ENCODE results near the gene TDP2.
"Not testable (repeated sequence)": the region's sequence is repeated elsewhere in the genome, so short reads cannot be mapped to it uniquely, and the experiment has no call there.

The TDP2 gene

DNA sequence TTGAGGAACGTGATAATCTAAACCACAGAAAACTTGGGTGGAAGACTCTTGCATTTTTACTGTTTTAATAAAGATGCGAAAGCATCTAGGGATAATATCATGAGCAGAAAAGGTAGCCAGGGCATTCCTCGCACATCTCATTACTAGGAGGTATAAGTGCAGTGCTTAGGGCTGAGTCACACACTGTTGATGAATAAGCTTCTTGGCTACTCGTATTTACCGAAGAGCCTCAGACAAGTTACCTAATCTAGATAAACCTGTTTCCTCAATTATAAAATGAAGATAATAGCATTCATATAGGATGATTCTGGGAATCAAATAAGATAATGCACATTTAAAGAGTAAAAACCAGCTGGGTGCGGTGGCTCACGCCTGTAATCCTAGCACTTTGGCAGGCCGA, 19.9 kb downstream of the TDP2 start:
- DNase-seq (ENCODE audit: low read depth) = no peak
- TF ChIP-seq, protein P1, sequence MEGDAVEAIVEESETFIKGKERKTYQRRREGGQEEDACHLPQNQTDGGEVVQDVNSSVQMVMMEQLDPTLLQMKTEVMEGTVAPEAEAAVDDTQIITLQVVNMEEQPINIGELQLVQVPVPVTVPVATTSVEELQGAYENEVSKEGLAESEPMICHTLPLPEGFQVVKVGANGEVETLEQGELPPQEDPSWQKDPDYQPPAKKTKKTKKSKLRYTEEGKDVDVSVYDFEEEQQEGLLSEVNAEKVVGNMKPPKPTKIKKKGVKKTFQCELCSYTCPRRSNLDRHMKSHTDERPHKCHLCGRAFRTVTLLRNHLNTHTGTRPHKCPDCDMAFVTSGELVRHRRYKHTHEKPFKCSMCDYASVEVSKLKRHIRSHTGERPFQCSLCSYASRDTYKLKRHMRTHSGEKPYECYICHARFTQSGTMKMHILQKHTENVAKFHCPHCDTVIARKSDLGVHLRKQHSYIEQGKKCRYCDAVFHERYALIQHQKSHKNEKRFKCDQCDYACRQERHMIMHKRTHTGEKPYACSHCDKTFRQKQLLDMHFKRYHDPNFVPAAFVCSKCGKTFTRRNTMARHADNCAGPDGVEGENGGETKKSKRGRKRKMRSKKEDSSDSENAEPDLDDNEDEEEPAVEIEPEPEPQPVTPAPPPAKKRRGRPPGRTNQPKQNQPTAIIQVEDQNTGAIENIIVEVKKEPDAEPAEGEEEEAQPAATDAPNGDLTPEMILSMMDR (IDR thresholded peaks at IDR 0.05; ENCODE audit: control insufficient read depth, insufficient read depth, low read depth, low read length, missing control alignments) = no peak
- no peak overlapping the region for H3K4me3 ChIP-seq (ENCODE audit: control insufficient read depth, low read depth, low read length)

DNA sequence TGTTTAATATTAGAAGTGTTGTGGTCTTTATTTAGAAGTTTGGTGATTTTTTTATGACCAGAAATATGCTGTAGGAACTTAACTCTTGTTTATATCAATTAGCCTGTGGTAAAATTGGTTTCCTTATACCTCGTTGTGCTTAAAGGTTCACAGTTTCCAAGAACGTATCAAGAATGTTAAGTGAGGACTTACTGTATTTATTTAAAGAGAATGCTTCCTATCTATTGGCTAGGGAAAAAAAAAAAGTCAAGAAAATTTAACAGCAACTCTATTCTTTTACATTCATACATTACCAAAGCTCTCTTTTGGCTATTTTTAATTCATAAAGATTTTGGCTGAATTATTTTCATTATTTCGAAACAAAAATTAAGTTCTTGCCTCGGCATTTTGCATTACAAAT, 22.3 kb downstream of the TDP2 start:
- H3K4me3 ChIP-seq (ENCODE audit: control insufficient read depth, low read depth, low read length) = no peak overlapping the region
- DNase-seq (ENCODE audit: low read depth) = no peak
- TF ChIP-seq, protein P1 (IDR thresholded peaks at IDR 0.05; ENCODE audit: control insufficient read depth, insufficient read depth, low read depth, low read length, missing control alignments) = no peak

DNA sequence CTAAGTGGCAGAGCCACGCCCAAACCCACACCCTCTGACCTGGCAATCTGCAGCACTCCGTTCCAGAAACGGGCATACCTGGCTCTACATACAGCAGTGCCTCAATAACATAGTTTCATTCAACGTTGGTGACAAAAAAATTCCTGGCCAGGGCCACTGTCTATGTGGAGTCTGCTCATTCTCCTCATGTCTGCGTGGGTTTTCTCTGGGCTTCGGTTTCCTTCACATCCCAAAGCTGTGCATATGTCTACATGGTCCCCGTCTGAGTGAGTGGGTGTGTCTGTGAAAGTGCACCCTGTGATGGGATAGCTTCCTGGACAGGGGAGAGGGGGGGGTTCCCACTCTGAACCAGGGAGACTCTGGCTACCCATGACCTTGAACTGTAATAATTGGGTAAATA, 22.8 kb downstream of the TDP2 start:
- no peak overlapping the region for H3K4me3 ChIP-seq (ENCODE audit: control insufficient read depth, low read depth, low read length)
- TF ChIP-seq, protein P1 (IDR thresholded peaks at IDR 0.05; ENCODE audit: control insufficient read depth, insufficient read depth, low read depth, low read length, missing control alignments) = no peak
- no peak for DNase-seq (ENCODE audit: low read depth)

DNA sequence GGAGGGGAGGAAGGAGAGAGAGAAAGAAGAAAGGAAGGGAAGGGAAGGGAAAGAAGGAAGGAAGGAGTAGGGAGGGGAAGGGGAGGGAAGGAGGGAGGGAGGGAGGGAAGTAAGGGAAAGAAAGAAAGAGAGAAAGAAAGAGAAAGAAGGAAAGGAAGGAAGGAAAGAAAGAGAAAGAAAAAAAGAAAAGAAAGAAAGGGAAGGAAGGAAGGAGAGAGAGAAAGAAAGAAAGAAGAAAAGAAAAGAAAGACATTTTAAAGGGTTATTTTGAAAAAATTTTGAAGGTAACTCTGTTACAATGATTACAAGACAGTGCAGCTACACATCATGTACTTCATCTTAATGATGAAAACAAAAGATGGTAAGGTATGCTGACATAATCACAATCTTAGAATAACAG, 24.6 kb downstream of the TDP2 start:
- TF ChIP-seq, protein P1 (IDR thresholded peaks at IDR 0.05; ENCODE audit: control insufficient read depth, insufficient read depth, low read depth, low read length, missing control alignments) = no peak
- DNase-seq (ENCODE audit: low read depth) = no peak
- no peak overlapping the region for H3K4me3 ChIP-seq (ENCODE audit: control insufficient read depth, low read depth, low read length)

DNA sequence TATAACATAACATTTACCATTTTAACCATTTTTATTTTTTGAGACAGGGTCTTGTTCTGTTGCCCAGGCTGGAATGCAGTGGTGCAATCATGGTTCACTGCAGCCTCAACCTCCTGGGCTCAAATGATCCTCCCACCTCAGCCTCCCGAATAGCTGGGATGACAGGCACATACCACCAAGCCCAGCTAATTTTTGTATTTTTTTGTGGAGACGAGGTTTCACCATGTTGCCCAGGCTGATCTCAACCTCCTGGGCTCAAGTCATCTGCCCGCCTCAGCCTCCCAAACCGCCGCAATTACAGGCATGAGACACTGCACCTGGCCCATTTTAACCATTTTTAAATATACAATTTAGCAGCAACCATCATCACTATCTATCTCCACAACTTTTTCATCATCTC, 26.1 kb downstream of the TDP2 start:
- DNase-seq (ENCODE audit: low read depth); H3K4me3 ChIP-seq (ENCODE audit: control insufficient read depth, low read depth, low read length): not testable (repeated sequence)

DNA sequence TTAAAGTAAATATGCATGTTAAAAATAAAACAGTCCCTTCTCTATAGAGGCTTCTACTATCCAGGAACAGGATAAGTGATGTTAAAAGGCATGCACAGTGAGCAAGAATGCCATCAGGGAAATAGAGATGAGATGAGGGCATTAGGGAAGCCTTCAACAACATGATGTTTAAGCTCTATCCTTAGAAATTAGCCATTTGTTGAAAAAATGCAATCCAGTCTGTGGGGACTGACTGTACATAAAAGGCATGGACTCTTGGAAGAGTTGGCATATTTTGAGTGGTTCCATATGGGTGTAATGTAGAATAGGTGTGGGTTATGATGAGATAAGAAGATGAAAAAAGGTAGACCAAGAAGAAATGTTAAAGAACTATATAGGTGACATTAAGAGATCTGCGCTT, 26.5 kb downstream of the TDP2 start:
- no peak overlapping the region for H3K4me3 ChIP-seq (ENCODE audit: control insufficient read depth, low read depth, low read length)
- TF ChIP-seq, protein P1 (IDR thresholded peaks at IDR 0.05; ENCODE audit: control insufficient read depth, insufficient read depth, low read depth, low read length, missing control alignments) = no peak

DNA sequence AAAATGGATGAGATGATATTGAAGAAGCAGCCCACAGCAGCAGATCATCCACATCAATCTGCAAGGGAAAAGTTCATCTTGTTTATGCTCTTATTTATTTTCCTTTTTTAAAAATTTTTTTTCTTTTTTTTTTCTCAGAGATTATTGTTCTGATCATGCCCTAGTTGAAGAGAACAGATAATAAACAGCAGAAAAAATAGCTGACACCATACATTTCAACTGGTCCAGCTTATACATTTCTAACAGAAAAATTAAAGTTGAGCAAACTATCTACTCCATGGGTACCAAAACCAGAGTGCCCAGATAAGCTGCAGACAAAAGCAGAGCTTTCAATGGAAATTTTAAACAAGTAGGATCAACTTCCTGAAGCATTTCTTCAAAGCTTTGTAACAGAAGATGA, 30.0 kb downstream of the TDP2 start:
- H3K4me3 ChIP-seq (ENCODE audit: control insufficient read depth, low read depth, low read length) = no peak overlapping the region
- TF ChIP-seq, protein P1 (IDR thresholded peaks at IDR 0.05; ENCODE audit: control insufficient read depth, insufficient read depth, low read depth, low read length, missing control alignments) = no peak
- DNase-seq (ENCODE audit: low read depth) = no peak

More for the DNA sequence above, 26.5 kb downstream of the TDP2 start:
- no peak for DNase-seq (ENCODE audit: low read depth)
